Stimulated activated memory B cell treated with anti-CD40 and anti-IgM and Interleukin-4, amounts not matched to agents 10 μg/mL and 1 μg/mL and 100 μg/mL, for 72 hours (primary cell): ENCODE measurements around the gene SERPINB10.

ENCODE experiments used
- ATAC-seq: fragments of 150-1000 bp; cut with Tn5 transposase; 2 replicates; pipeline ENCODE4 v1.10.0; 2021
- H3K27ac Mint-ChIP-seq: one replicate; pipeline ENCODE4 v1.8.0; 2022; ENCODE audit warnings: mild to moderate bottlenecking, mixed read lengths
- H3K27me3 Mint-ChIP-seq: one replicate; pipeline ENCODE4 v1.8.0; 2022; ENCODE audit warnings: mixed read lengths
- H3K36me3 Mint-ChIP-seq: one replicate; pipeline ENCODE4 v1.8.0; 2022; ENCODE audit warnings: mixed read lengths
- H3K4me1 Mint-ChIP-seq: one replicate; pipeline ENCODE4 v1.8.0; 2022; ENCODE audit warnings: mixed read lengths
- H3K4me3 Mint-ChIP-seq: one replicate; pipeline ENCODE4 v1.8.0; 2022; ENCODE audit warnings: mild to moderate bottlenecking, moderate library complexity, mixed read lengths
- H3K9me3 Mint-ChIP-seq: one replicate; pipeline ENCODE4 v1.8.0; 2022; ENCODE audit warnings: mixed read lengths

Gene SERPINB10

DNA sequence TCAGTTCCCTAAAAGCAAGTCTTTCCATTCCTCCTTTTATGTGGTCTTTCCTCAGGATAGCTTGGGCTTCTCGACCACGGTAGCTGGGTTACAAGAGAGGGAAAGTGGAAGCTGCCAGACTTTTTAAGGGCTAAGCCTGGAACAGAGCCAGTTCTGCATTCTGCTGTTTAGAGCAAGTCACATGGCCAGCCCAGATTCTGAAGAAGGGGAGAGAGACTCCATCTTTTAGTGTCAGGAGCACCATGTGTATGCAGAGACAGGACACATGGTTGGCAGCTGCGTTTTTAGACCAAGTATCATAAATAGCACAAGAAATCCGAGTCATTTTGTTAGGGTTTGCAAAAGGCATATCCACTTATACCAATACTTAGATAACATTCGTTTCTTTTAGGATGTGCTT is 46.1 kb downstream of the SERPINB10 start:
- Mint-ChIP-seq H3K27ac (no peak overlapping the region), H3K36me3 (no peaks in the 10 kb centered on the region), H3K4me3 (no peak overlapping the region), H3K9me3 (peaks cover 4% of the 10 kb centered on the region), H3K27me3 (peaks cover 20% of the 10 kb centered on the region), H3K4me1 (peaks cover 18% of the 10 kb centered on the region)
- ATAC-seq = no peak

DNA sequence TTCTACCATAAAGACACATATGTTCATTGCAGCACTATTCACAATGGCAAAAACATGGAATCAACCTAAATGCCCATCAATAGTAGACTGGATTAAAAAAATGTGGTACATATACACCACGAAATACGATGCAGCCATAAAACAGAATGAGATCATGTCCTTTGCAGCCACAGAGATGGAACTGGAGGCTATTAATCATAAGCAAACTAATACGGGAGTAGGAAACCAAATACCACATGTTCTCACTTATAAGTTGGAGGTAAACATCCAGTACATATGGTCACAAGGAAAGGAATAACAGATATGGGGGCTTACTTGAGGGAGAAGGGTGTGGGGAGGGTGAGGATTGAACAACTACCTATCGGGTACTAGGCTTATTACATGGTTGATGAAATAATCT is 49.0 kb downstream of the SERPINB10 start:
- Mint-ChIP-seq H3K9me3 (no peaks in the 10 kb centered on the region), H3K4me1 (no peaks in the 10 kb centered on the region), H3K36me3 (no peaks in the 10 kb centered on the region), H3K4me3 (no peak overlapping the region), H3K27ac (no peak overlapping the region), H3K27me3 (peaks cover 20% of the 10 kb centered on the region)
- no peak for ATAC-seq

GRCh38 chr18:63960891-63961290 is 53.1 kb downstream of the SERPINB10 start:
- Mint-ChIP-seq H3K4me3 (no peak overlapping the region), H3K4me1 (no peaks in the 10 kb centered on the region), H3K9me3 (no peaks in the 10 kb centered on the region), H3K27ac (no peak overlapping the region), H3K27me3 (peaks cover 12% of the 10 kb centered on the region), H3K36me3 (no peaks in the 10 kb centered on the region)
- ATAC-seq = no peak

DNA sequence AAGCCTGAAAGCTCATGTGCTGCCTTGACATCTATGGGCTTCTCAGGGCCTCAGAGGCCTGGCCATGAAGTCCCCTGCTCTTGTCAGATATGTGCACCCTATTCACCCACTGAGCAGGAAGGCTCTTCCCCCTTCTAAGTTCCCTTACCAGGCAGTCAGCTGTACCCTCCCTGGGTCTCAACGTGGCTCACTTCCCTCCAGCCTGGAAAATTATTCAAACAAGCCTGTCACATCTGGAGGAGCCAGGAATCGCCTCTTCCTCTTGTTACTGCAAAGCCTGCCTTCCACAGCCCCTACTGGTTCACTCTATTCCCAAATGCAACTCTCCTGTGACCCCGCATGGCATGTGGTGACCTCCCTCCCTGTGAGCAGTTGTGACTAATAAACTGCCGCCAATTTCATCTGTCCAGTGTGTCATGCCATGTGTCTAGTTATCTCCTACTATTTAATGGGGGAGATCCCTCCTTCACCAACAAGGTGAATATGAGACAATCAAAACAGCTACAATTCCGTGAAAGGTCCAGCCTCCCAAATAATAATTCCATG is 53.8 kb downstream of the SERPINB10 start:
- Mint-ChIP-seq H3K4me1 (no peaks in the 10 kb centered on the region), H3K4me3 (no peak overlapping the region), H3K27ac (no peak overlapping the region), H3K9me3 (no peaks in the 10 kb centered on the region), H3K27me3 (peaks cover 6% of the 10 kb centered on the region), H3K36me3 (no peaks in the 10 kb centered on the region)
- no peak for ATAC-seq

DNA sequence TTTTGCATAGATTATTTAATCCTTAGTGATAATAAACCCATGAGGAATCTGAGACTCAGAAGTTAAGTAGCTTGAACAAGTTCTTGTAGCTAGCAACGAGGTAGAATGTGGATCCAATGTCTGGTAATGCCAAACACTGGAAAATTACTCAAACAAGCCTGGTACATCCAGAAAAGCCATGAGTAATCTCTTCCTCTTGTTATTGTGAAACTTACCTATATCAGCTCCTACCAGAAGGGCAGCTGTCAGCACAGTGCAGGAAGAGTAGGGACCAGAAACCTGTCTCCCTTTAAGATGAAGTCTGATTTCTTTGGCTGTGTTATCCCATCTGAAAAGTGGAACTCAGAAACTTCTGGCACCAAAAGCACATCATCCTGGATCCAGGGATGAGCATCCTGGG is 54.4 kb downstream of the SERPINB10 start:
- no peaks in the 10 kb centered on the region for H3K4me1 Mint-ChIP-seq
- no peaks in the 10 kb centered on the region for H3K9me3 Mint-ChIP-seq
- H3K27me3 Mint-ChIP-seq = no peaks in the 10 kb centered on the region
- ATAC-seq = no peak
- no peaks in the 10 kb centered on the region for H3K36me3 Mint-ChIP-seq
- H3K4me3 Mint-ChIP-seq = no peak overlapping the region
- H3K27ac Mint-ChIP-seq = no peak overlapping the region

DNA sequence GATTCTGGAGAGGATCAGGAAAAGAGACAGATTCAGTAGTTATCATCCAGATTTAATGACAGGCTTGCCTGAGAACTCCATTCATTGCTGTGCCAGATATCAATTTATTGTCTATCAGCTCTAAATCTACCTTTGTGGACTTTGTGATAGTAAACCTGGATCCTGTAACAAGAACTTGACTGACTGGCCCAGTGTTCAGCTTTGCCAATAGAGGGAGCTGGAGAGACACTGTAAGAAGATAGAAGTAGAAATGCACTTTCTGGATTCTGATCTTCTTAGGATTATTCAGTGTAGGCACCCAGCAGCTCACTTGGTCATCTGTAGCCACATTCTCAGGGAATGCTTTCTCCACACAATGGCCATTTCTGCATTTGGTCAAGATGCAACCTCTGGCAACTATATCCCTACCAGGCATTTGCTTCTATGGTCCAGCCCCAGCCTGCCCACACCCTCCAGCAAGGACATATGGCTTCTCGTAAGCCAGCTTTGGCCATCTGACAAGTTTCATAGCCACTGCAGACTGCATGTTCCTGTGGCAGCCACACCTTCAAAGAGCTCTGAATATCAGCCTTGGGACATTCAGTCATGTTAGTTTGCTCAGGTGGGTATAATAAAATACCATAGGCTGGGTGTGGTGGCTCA is 56.0 kb downstream of the SERPINB10 start:
- Mint-ChIP-seq H3K27ac (no peak overlapping the region), H3K4me1 (no peaks in the 10 kb centered on the region), H3K36me3 (no peaks in the 10 kb centered on the region), H3K4me3 (no peak overlapping the region), H3K27me3 (no peaks in the 10 kb centered on the region), H3K9me3 (no peaks in the 10 kb centered on the region)
- peak; percentile 59 for ATAC-seq

DNA sequence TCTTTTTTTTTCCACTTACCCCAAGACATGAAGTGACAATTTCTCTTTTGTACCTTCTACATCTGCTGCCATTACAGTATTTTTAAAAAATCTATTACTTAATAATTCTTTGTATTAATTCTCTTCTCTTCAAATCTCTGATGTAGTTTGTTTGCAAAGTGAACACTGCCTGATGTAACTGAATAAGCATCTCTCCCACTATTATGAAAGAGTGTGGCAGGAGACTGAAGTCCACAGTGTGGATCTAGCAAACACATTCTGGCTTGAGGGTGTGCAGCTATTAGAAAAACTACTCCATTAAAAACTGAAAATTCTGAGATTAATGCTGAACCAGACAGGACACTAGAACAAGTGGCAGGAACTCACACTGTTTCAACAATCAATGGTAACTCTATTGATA is 57.1 kb downstream of the SERPINB10 start:
- Mint-ChIP-seq H3K36me3 (no peaks in the 10 kb centered on the region), H3K4me1 (peaks cover 11% of the 10 kb centered on the region), H3K9me3 (no peaks in the 10 kb centered on the region), H3K27ac (no peak overlapping the region), H3K4me3 (no peak overlapping the region), H3K27me3 (no peaks in the 10 kb centered on the region)
- ATAC-seq = no peak

DNA sequence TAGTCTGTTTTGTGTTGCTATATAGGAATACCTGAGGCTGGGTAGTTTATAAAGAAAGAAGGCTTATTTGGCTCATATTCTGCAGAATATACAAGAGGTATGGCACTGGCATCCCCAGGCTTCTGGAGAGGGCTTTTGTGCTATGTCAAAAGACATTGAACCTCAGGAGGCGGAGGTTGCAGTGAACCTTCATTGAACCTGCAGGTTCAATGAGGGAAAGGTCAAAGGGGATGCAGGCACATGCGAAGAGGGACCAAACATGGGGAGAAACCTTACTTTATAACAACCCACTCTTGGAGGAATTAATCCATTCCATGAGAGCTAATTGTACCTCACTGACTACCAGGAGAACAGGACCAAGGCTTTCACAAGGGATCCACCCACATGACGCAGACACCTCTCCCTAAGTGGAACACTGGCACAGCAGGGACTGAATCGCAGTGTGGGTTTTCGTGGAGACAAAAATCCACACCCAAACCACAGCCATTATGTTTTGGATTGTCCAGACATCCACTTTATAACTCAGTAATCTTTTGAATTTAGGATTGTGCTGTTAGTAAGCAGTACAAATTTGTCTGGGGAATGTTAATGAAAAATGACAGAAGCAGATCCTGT is 58.1 kb downstream of the SERPINB10 start:
- Mint-ChIP-seq H3K27ac (no peak overlapping the region), H3K27me3 (no peaks in the 10 kb centered on the region), H3K4me1 (peaks cover 14% of the 10 kb centered on the region), H3K9me3 (no peaks in the 10 kb centered on the region), H3K36me3 (no peaks in the 10 kb centered on the region), H3K4me3 (no peak overlapping the region)
- no peak for ATAC-seq

GRCh38 chr18:63969942-63970808 is 62.4 kb downstream of the SERPINB10 start, which contains the start of gene SERPINB8:
Gene SERPINB8, plus strand, starts transcription at chr18:63970081. Its CDS starts 8,228 bp downstream, at chr18:63978309.
- ATAC-seq = peak; percentile 94
- no peaks in the 10 kb centered on the region for H3K36me3 Mint-ChIP-seq
- H3K9me3 Mint-ChIP-seq = no peaks in the 10 kb centered on the region
- H3K27me3 Mint-ChIP-seq = no peaks in the 10 kb centered on the region
- H3K4me3 Mint-ChIP-seq = peak within 1 kb of the TSS; percentile 93
- H3K4me1 Mint-ChIP-seq = peaks cover 49% of the 10 kb centered on the region
- peak within 1 kb of the TSS; percentile 97 for H3K27ac Mint-ChIP-seq

- Mint-ChIP-seq H3K36me3 (no peaks in the 10 kb centered on the region), H3K9me3 (no peaks in the 10 kb centered on the region), H3K27ac (peak overlapping the region; percentile 97), H3K27me3 (no peaks in the 10 kb centered on the region), H3K4me1 (peaks cover 56% of the 10 kb centered on the region), H3K4me3 (peak overlapping the region; percentile 93)
- ATAC-seq = no peak
These were observed 63.0 kb downstream of the SERPINB10 start for GRCh38 chr18:63970809-63971205.

- ATAC-seq = no peak
- Mint-ChIP-seq H3K36me3 (no peaks in the 10 kb centered on the region), H3K4me1 (peaks cover 58% of the 10 kb centered on the region), H3K9me3 (no peaks in the 10 kb centered on the region), H3K27me3 (no peaks in the 10 kb centered on the region), H3K27ac (peak overlapping the region; percentile 97), H3K4me3 (peak overlapping the region; percentile 93)
These were observed 63.7 kb downstream of the SERPINB10 start for GRCh38 chr18:63971320-63972001.

GRCh38 chr18:63972002-63972376 is 64.2 kb downstream of the SERPINB10 start:
- peaks cover 58% of the 10 kb centered on the region for H3K4me1 Mint-ChIP-seq
- H3K9me3 Mint-ChIP-seq = no peaks in the 10 kb centered on the region
- H3K27me3 Mint-ChIP-seq = no peaks in the 10 kb centered on the region
- no peak overlapping the region for H3K27ac Mint-ChIP-seq
- H3K4me3 Mint-ChIP-seq = peak overlapping the region; percentile 93
- no peak for ATAC-seq
- no peaks in the 10 kb centered on the region for H3K36me3 Mint-ChIP-seq

DNA sequence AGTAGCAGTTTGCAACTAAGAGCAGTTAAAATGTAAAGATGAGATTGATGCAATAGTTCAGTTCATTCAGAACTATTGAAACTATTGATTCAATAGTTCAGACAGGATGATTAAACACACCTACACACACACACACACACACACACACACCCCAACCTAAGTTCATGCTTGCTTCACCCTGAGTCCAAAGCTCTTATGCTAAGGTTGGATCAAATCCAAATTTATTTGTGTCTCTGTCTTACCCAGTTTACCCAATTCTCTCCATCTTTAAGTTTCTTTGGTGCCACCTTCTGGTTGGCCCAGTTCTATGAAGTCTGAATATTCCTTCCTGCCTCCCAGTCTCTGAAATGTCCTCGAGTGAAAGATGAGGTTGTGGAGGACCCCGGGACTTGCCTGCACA is 67.2 kb downstream of the SERPINB10 start:
- peaks cover 2% of the 10 kb centered on the region for H3K36me3 Mint-ChIP-seq
- H3K4me3 Mint-ChIP-seq = no peak overlapping the region
- peaks cover 55% of the 10 kb centered on the region for H3K4me1 Mint-ChIP-seq
- ATAC-seq = no peak
- no peaks in the 10 kb centered on the region for H3K9me3 Mint-ChIP-seq
- H3K27ac Mint-ChIP-seq = peak overlapping the region; percentile 36
- no peaks in the 10 kb centered on the region for H3K27me3 Mint-ChIP-seq

DNA sequence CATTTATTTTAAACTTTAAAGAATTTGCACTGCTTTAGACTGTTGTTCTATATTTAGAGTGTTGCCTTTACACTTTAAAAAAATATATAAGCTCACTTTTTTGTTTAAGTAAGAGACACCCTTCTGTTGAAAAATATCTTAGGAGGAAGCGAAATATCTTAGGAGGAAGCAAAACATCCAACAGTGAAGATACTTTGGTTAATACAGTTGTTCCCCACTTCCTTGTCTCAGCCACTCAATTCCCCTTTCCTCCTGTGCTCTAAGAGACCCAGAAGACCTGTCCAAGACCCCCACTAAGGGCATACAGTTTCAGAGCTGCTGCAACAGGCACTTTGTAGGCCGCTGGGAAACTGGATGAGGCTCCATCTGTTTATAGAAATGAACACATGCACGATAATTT is 67.9 kb downstream of the SERPINB10 start:
- H3K9me3 Mint-ChIP-seq = no peaks in the 10 kb centered on the region
- H3K36me3 Mint-ChIP-seq = peaks cover 6% of the 10 kb centered on the region
- H3K27me3 Mint-ChIP-seq = no peaks in the 10 kb centered on the region
- peaks cover 53% of the 10 kb centered on the region for H3K4me1 Mint-ChIP-seq
- H3K4me3 Mint-ChIP-seq = no peak overlapping the region
- no peak for ATAC-seq
- H3K27ac Mint-ChIP-seq = peak overlapping the region; percentile 36

GRCh38 chr18:63977040-63977439 is 69.3 kb downstream of the SERPINB10 start:
- peaks cover 39% of the 10 kb centered on the region for H3K4me1 Mint-ChIP-seq
- no peaks in the 10 kb centered on the region for H3K27me3 Mint-ChIP-seq
- peaks cover 20% of the 10 kb centered on the region for H3K36me3 Mint-ChIP-seq
- H3K4me3 Mint-ChIP-seq = no peak overlapping the region
- H3K9me3 Mint-ChIP-seq = no peaks in the 10 kb centered on the region
- no peak for ATAC-seq
- no peak overlapping the region for H3K27ac Mint-ChIP-seq
